Measurements from ENCODE around the gene SIK3.

SIK3 gene

DNA sequence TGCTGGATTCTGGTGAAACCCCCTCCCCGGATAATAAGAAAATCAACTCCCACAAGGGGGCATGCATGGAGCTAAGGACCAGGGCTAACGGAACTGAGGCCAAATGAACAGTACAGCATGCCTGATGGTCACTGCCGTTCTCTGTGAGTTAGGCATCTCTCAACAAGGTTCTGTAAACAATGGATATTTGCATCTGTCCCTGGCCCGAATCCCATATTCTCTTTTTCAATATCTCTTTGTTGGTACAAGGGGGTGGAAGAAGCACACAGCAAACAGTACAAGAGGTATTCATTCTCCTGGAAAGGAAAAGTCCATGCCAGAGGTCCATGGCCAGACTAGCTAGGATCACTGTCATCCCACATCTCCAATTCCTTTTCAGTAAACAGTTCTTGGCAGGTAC lies 228.6 kb downstream of the SIK3 start:
- no peak overlapping the region for H3K9ac ChIP-seq
- no peaks in the 10 kb centered on the region for H3K36me3 ChIP-seq (ENCODE audit: insufficient read depth)
- H3K4me2 ChIP-seq: no peak overlapping the region
- TF ChIP-seq, protein P1, sequence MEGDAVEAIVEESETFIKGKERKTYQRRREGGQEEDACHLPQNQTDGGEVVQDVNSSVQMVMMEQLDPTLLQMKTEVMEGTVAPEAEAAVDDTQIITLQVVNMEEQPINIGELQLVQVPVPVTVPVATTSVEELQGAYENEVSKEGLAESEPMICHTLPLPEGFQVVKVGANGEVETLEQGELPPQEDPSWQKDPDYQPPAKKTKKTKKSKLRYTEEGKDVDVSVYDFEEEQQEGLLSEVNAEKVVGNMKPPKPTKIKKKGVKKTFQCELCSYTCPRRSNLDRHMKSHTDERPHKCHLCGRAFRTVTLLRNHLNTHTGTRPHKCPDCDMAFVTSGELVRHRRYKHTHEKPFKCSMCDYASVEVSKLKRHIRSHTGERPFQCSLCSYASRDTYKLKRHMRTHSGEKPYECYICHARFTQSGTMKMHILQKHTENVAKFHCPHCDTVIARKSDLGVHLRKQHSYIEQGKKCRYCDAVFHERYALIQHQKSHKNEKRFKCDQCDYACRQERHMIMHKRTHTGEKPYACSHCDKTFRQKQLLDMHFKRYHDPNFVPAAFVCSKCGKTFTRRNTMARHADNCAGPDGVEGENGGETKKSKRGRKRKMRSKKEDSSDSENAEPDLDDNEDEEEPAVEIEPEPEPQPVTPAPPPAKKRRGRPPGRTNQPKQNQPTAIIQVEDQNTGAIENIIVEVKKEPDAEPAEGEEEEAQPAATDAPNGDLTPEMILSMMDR (conservative IDR thresholded peaks at IDR 0.05; ENCODE audit: low read depth, low read length): no peak
- no peaks in the 10 kb centered on the region for H4K20me1 ChIP-seq (ENCODE audit: insufficient read depth)
- H3K27me3 ChIP-seq (ENCODE audit: insufficient read depth, low read depth): no peaks in the 10 kb centered on the region
- no peaks in the 10 kb centered on the region for H3K79me2 ChIP-seq (ENCODE audit: insufficient read depth, low read depth)
- H3K27ac ChIP-seq: no peak overlapping the region
- no peak overlapping the region for H3K4me3 ChIP-seq (IDR thresholded peaks at IDR 0.05; ENCODE audit: insufficient read depth, low read depth, low read length)
- no peaks in the 10 kb centered on the region for H3K4me1 ChIP-seq (ENCODE audit: low read depth, poor library complexity, severe bottlenecking)
- H2AFZ ChIP-seq (ENCODE audit: low read depth): no peak overlapping the region

DNA sequence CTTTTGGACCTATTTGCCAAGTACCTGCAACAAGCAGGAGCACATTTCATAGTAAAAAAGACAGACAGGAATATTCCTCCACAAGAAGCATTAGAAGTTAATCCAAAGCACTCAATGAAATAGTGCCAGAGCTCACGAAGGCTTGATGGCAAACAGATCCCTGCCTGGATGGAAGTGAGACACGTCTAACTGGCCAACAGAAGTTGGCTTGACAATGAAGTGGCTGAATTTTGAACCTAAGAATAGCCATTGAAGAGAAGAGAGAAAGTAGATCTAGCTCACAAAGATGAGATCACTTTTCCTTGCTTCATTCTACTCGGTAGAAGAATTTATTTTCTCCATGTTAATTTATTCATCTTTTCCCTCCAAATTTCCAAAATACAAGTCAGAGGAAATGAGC lies 230.2 kb downstream of the SIK3 start:
- Histone ChIP-seq H3K79me2 (ENCODE audit: insufficient read depth, low read depth) (no peaks in the 10 kb centered on the region), H3K4me2 (no peak overlapping the region), H3K4me1 (ENCODE audit: low read depth, poor library complexity, severe bottlenecking) (no peaks in the 10 kb centered on the region), H4K20me1 (ENCODE audit: insufficient read depth) (no peaks in the 10 kb centered on the region), H2AFZ (ENCODE audit: low read depth) (no peak overlapping the region), H3K9ac (no peak overlapping the region), H3K4me3 (IDR thresholded peaks at IDR 0.05; ENCODE audit: insufficient read depth, low read depth, low read length) (no peak overlapping the region), H3K27me3 (ENCODE audit: insufficient read depth, low read depth) (no peaks in the 10 kb centered on the region), H3K27ac (no peak overlapping the region), H3K36me3 (ENCODE audit: insufficient read depth) (no peaks in the 10 kb centered on the region)
- TF ChIP-seq, protein P1 (conservative IDR thresholded peaks at IDR 0.05; ENCODE audit: low read depth, low read length): no peak

DNA sequence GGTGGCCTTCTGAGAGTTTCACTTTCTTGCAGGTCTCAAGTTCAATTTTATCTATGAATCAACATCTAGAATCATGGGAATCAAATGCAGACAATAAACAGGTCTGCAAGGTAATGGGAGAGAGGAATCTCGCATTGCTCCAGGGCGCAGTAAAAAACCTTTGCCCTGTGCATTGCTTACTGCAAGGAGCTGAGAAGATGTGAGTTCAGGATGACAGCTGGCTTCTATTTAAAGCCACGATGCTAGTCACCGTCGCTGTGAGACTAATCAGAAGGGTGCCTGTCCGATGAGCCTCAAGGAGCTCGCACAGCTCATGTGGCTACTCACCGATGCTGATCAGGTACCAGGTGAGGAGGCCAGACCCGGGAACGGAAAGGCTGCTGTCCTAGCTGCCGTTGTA lies 230.6 kb downstream of the SIK3 start:
- no peak overlapping the region for H3K9ac ChIP-seq
- H3K27me3 ChIP-seq (ENCODE audit: insufficient read depth, low read depth): no peaks in the 10 kb centered on the region
- H2AFZ ChIP-seq (ENCODE audit: low read depth): no peak overlapping the region
- no peaks in the 10 kb centered on the region for H4K20me1 ChIP-seq (ENCODE audit: insufficient read depth)
- H3K36me3 ChIP-seq (ENCODE audit: insufficient read depth): no peaks in the 10 kb centered on the region
- no peak overlapping the region for H3K4me3 ChIP-seq (IDR thresholded peaks at IDR 0.05; ENCODE audit: insufficient read depth, low read depth, low read length)
- H3K79me2 ChIP-seq (ENCODE audit: insufficient read depth, low read depth): no peaks in the 10 kb centered on the region
- no peak overlapping the region for H3K27ac ChIP-seq
- TF ChIP-seq, protein P1 (conservative IDR thresholded peaks at IDR 0.05; ENCODE audit: low read depth, low read length): no peak
- no peak overlapping the region for H3K4me2 ChIP-seq
- H3K4me1 ChIP-seq (ENCODE audit: low read depth, poor library complexity, severe bottlenecking): no peaks in the 10 kb centered on the region

DNA sequence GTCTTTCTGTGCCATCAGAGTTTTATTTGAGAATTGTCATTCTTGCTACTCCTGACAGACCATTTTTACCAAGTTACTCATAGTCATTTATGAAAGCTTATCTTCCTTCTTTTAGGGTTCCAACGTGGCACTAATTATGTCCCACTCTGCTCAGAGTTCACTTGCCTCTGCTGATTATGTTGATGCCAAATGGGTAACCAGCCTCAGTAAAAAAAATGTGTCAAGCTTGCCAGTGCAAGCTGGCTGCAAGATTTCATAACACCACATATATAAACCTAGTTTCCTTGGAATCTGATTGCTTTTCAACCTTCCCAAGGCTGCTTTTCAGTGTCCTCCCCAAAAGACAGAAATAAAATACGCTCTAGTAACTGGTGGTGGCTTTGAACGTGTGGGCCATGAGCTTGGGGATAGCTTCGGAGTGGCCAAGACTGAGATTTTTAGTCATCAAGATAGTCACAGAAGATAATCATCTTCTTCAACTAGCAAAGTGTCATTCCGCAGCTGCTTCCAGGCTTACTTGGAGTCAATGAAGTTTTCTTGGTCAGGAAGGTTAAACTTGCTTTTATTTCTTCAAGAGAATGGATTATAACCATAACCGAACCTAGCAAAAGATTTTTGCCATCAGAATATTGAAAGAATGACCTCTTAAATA lies 231.3 kb downstream of the SIK3 start:
- H3K36me3 ChIP-seq (ENCODE audit: insufficient read depth): no peaks in the 10 kb centered on the region

More for the DNA sequence above, 231.3 kb downstream of the SIK3 start:
- TF ChIP-seq, protein P1 (conservative IDR thresholded peaks at IDR 0.05; ENCODE audit: low read depth, low read length): no peak
- H3K27me3 ChIP-seq (ENCODE audit: insufficient read depth, low read depth): no peaks in the 10 kb centered on the region
- no peak overlapping the region for H2AFZ ChIP-seq (ENCODE audit: low read depth)
- H3K4me3 ChIP-seq (IDR thresholded peaks at IDR 0.05; ENCODE audit: insufficient read depth, low read depth, low read length): no peak overlapping the region
- H3K79me2 ChIP-seq (ENCODE audit: insufficient read depth, low read depth): no peaks in the 10 kb centered on the region
- H4K20me1 ChIP-seq (ENCODE audit: insufficient read depth): no peaks in the 10 kb centered on the region
- no peak overlapping the region for H3K4me2 ChIP-seq
- no peak overlapping the region for H3K9ac ChIP-seq
- H3K4me1 ChIP-seq (ENCODE audit: low read depth, poor library complexity, severe bottlenecking): no peaks in the 10 kb centered on the region
- H3K27ac ChIP-seq: no peak overlapping the region
